ENCODE results near the gene RGS17.
"Not testable (repeated sequence)": the region's sequence is repeated elsewhere in the genome, so short reads cannot be mapped to it uniquely, and the experiment has no call there.

RGS17 gene

DNA sequence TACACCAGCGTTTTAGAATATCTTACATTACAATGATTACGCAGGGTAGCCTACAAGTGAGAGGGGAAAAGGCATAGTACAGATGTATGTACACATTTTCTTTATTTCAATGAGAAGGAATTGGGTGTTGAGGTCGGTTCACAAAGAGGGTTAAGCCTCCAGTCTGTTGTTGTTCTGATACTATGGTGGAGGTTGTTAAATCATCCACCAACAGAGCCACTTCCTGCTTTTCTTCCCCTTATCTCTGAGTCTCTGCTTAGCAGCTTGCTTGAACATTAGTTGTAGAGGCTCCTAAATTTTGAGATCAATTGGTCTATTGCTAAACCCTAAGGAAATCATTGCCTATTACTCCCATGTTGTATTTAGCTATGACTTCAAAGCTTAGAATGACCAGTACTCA is 7.3 kb downstream of the RGS17 start:
- DNase-seq = no peak

DNA sequence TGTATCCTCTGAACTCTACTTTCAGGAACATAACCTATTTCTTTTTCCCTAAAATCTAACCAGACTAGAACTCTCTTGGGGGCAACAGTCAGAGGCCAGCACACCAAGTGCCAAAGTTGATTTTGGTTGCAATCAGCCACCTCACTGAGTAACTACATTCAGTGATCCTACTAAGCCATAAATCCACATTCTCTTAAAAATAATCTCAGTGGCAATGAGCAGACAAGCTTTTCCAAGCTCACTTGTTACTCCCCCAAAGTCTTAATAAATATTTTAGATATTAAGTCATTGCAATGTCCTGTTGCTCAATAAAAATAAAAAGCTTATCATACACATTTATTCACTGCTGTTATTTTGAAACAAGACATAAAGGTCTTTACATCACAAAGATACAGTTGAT is 9.8 kb downstream of the RGS17 start:
- no peak for DNase-seq

DNA sequence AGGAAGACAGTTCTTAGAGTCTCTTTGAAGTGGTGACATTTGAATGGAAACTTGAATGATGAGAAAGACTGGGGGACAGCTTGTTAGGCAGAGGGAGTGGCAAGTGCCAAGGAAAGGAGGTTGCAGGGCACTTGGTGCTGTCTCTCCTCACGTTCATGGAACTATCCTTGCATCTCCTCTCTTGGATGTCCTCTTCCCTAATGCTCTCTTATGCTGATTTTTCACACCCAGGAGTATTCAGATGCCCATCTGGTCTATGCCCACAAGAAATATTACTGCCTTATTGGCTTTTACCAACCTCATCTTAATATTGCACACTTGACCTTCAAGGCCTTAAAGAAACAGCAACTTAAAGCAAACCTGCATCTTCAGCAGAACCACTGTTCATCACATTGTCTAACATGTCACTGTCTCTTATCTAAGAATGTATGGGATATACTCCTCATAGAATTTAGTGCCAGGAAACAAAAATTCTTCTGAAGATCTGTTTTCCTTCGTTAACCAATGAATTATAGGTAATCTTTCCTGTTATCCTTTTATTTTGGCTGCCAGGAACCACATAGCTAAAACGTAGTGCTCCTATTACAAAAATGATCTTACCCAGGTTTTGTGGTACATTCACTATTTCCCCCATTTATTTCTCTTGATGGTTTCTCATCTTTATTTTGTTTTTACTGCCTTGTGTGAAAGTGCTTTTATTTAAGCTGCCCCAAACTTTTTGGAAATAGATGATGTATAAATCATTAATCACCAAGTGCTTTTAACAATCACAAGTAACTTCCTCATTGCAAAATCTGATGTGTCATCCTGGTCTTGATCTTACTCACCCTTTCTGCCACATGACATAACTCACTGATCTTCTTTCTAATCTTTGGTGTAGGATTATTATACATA is 12.8 kb downstream of the RGS17 start:
- no peak for DNase-seq

DNA sequence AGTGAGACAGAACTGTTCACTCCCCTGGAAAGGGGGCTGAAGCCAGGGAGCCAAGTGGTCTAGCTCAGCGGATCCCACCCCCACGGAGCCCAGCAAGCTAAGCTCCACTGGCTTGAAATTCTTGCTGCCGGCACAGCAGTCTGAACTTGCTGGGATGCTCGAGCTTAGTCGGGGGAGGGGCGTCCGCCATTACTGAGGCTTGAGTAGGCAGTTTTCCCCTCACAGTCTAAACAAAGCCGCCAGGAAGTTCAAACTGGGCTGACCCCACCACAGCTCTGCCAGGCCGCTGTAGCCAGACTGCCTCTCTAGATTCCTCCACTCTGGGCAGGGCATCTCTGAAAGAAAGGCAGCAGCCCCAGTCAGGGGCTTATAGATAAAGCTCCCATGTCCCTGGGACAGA is 20.0 kb downstream of the RGS17 start:
- not testable (repeated sequence) for DNase-seq

DNA sequence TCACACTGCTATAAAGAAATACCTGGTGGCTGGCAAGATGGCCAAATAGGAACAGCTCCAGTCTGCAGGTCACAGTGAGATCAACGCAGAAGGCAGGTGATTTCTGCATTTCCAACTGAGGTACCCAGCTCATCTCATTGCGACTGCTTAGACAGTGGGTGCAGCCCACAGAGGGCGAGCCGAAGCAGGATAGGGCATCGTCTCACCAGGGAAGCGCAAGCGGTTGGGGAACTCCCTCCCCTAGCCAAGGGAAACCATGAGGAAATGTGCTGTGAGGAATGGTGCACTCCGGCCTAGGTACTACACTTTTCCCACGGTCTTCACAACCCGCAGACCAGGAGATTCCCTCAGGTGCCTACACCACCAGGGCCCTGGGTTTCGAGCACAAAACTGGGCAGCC is 20.5 kb downstream of the RGS17 start:
- not testable (repeated sequence) for DNase-seq

DNA sequence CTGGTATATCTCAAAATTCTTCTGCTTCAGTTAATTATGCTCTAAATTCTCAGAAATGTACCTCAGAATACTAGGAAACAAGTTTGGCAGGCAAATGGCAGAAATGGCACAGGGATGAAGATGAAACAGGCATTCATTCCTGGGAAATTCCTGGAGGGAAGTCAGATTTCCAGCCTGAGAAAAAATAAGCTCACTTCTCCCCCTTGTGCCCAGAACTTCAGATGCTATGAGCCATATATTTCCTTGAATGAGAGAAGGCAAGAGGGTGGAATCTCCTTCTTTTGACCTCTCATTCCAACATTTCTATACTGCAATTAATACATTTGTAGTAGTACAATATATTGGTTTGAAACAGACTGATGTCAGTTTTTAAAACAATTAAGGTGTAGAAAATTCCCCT is 22.8 kb downstream of the RGS17 start:
- no peak for DNase-seq

DNA sequence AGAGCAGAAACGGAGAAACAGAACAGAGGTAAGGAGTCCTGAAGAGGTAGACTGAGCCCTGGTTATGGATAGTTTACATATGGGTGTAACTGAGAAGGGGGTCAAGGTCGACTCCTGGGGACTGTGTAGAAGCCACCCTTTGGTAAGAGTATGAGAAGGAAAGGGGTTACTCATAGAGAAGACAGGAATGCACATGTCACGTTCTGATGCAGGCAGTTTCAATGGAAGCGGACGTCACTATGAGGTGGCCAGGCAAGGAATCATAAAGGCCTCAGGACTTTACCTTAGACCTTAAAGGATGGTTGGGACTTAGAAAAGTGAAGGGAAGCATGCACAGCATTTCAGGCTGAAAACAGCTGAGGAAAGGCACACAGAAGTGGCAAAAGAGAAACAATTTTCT is 25.1 kb downstream of the RGS17 start:
- no peak for DNase-seq

DNA sequence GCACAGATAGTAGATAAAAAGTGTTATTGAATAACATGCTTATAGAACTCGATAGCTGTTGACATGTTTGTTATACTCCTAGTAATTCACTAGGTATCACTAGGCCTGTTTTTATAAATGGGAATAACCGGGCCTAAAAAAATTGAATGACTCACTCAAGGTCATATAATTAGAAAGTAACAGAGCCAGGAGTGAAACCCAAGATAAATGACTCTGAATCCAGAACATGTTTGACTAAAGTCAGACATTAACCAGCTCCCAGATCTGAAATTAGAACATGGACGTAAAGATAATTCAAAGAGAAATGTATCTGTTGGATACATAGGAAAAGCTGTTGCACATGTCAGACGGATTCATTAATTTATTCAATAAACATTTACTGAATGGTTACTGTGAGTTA is 26.9 kb downstream of the RGS17 start:
- DNase-seq = no peak

DNA sequence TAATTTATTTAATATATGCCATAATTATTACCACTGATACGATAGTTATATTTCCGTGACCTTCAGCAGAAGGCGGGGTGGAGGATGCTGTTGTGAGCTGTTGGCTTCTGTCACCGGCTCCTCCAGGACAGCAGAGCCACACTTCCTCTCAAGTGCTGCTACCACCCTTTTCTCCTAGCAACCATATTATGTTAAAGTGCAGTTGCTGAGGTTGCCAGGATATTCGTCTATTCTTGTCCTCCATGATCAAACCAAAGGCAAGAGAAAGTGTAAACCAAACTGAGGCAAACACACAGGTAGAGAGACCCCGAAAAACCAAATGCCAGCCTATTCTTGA is 27.8 kb downstream of the RGS17 start:
- peak; percentile 16 for DNase-seq

DNA sequence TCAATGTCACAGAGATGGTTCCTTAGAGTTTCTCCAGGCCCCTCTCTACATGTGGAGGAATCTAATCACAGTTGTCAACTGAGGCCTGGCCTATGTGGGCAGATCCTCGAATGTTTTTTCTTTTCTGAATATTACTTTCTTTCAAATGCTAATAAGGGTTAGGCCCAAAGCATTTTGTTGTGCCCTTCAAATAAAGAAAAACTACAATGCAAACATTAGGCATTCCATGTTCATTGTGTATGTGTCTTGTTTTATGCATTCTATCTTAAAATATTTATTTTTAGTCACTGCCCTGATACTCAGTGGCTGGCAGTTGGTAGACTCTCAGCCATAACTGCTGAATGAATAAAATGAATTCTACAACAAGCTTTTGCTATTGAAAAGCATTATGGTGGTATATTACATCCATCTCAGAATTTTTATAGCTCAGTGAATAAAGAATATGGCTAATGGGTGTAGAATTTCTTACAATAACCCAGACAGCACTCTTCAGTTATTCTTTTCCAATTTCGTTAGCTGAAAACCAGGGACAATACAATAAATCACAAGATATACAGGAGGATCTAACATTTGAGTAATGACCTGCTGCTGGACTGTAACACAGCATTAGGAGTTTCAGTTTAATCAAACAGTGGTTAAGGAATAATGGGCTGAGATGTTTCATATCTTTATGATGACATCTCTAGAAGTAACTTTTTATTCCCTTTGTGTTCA is 28.3 kb downstream of the RGS17 start:
- no peak for DNase-seq

DNA sequence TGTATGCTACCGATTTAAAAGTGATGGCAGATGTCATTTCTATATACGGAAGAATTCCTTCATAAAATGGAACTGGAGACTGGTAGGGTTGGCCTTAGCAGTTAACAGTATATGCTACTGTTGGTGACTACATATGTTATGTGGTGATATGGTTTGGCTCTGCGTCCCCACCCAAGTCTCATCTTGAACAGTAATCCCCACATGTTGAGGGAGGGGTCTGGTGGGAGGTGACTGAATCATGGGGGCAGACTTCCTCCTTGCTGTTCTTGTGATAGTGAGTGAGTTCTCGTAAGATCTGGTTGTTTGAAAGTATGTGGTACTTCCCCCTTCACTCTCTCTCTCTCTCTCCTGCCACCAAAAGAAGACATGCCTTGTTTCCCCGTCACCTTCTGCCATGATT is 29.6 kb downstream of the RGS17 start:
- DNase-seq = no peak

DNA sequence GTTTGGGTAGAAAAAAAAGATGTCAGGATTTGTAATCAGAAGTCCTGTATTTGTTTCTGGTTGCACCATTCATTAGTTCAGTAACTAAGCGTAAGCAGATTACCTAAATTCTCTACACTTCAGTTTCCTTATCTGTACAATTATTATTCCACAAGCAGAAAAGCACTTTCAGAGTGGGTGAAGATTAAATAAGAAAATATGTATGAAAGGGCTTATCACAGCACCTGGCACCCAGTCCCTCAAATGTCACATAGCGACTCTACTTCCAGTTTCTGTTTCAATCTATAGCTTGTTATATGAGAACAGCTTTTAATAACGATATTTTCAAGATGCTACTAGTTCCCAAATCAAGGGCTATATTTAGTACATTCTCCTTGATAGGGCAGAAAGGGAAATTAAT is 31.4 kb downstream of the RGS17 start:
- no peak for DNase-seq

DNA sequence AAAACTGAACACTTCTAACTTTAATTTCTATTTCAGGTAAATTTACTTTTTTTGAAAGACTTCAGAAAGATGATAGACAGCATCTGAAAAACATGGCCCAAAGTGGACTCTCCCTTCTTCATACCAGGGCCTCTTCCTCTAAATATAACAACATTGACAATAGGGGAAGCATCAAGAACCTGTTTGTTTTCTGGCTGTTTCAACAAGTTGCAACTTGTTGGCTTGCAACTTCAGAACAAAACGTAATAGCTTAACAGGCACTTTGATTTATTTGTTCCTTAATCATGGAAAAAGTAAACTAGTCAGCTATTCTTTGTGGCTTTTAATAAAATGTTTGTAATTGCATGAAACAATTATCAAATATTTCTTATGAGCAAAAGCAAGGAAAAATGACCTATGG is 34.3 kb downstream of the RGS17 start:
- DNase-seq = no peak

DNA sequence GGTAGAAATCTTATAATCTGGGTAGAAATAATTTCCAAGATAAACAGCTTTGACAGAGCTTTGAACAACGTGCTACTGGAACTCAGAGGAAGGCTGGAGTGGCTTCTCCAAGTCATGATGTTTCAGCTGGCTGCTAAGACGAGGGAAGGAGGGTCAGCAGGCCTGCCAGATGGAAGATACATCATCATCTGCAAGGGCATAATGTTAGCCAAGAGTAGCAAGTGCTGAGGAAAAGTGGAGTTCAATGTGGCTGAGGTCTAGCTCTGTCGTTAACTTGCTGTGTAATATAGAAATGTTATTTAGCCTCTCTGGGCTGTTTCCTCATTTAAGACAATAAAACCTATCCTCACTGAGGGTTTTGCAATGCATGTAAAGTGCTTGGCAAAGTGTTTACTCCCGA is 35.1 kb downstream of the RGS17 start:
- DNase-seq = no peak

DNA sequence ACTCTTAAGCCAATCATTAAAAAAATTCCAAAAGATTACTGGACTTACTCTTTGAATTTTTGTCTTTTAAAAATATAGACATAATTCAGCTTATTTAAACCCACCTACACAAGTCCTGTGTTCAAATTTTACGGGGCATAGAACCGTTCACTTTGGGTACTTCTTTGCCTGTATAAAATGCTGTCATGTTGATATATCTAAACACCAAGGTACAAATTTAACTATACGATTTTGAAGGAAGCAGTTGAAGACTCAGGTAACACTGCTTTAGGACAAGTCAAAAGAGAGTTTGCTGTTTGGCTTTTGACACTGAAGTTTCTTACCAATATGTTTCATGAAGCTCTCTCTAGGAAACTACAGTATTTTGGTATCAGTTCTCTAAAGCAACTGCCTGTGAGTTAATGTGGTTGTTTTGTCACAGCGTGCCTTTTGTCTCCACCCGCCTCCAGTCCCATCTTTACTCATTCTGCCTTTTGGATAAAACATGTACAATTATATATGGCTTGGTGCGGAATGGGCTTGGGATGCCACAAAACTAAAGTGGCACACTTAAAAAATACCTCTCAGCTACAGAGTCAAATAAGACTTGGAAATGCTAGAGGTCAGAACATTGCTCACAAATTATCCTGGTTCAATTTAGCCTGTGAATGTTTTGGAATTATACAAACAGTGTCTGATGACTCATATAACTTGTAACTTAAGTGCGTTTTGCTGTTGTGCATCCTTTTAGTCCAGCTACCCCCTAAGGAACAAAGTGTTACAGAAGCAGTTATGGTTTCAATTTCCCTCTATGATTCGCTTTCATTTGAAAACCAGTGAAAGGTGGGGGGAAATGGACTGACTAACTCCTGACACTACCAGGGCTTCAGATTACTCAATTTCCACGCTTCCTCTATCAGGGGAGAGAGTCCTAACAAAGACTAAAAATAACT is 38.7 kb downstream of the RGS17 start:
- DNase-seq = no peak

DNA sequence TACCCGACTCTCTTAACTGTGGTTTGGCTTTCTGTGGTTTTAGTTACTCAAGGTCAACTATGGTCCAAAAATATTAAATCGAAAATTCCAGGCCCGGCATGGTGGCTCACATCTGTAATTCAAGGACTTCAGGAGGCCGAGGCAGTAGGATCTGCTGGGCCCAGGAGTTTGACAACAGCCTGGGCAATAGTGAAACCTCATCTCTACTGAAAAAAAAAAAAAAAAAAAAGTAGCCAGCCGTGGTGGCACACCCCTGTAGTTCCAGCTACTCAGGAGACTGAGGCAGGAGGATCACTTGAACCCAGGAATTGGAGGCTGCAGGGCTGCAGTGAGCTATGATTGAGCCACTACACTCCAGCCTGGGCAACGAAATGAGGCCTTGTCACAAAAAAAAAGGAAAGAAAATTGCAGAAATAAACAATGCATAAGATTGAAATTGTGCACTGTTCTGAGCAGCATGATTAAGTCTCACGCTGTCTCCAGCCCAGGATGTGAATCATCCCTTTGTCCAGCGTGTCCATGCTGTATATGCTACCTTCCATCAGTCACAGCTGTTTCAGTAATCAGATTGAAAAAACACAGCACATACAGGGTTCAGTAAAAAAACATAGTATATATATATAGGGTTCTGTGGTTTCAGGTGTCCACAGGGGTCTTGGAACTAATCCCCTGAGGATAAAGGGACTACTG is 40.7 kb downstream of the RGS17 start:
- no peak for DNase-seq

DNA sequence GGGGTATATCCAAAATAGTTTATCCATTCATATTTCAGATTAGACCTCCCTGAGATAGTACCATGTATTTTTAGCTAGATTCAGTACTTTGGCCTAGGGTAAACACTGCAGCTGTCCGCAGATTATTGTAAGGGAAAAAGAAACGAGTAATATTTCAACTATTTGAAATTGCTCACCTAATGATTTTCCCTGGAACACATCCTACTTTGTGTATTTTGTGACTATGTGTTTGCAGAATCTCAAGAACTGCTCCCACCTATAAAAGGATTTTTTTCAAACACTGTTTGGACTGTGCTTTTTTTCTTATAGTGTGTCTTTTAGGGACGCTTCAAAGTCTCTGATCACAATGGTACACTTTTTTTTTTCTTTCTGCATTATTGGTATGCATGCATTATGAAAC is 42.3 kb downstream of the RGS17 start:
- no peak for DNase-seq

DNA sequence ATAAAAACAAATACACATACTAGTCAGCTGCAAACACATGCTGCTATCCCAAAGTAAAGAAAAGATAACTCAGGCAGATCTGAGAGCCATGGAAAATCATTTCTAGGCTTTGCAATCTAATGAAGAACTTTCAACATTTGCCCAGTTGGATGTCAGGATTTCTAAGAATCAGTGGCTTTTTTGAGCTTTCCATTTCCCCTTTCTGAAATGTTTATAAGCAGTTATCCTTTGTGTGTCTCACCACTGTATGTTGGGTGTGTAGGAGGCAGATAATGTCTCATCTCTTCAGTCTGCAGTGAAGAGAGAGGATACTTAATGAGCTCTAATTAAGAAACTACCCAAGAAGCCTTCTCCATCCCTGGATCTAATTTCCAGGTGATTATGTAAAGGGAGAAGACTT is 43.6 kb downstream of the RGS17 start:
- DNase-seq = no peak

DNA sequence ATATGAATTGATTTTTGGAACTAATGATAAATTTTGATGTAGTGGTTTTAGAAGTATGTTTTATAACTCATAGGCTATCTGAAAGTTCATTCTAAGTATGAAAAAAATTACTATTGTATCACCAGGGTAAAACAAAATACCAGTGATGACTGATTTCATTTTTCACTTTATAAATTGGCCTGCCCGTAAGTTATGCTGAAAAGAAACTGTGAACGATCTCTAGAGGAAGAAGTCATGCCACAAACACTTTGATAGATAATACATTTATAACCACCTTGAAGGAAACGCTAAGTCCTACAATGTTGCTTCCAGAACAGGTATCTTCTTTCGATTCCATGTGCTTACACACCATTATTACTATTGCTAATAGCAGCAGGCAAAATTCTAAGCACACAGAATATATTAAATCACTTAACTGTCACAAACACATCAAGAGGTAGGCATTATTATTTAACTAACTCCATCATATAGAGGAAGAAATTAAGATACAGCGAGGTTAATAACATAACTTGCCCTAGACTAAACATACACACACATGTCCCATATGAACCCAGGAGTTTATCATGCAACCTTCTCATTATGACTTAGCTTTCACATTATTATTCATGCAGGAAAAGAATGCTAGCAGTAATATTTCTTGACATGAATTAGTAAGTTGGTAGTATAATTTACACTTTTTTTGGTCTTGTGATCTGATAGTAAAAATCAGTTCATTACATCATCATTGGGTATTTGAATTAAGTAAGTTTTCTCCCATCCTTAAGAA is 44.7 kb downstream of the RGS17 start:
- no peak for DNase-seq

DNA sequence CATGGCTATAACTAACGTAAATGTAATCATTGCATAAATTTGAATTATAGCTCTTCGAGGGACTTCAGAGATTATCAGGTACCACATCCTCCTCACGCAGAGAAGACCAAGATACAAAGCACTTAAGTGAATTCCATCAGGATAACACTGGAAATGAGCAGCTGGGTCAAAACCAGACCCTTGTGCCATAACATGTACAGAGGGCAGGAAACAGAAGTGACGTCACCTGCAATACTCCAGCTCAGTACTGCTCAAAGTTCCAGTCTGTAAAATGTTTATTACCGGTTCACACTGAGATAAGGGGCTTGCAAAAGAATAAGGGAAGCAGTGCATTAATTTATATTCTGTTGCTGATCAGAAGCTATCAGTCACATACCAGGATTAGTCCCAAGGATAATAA is 45.8 kb downstream of the RGS17 start:
- DNase-seq = no peak

DNA sequence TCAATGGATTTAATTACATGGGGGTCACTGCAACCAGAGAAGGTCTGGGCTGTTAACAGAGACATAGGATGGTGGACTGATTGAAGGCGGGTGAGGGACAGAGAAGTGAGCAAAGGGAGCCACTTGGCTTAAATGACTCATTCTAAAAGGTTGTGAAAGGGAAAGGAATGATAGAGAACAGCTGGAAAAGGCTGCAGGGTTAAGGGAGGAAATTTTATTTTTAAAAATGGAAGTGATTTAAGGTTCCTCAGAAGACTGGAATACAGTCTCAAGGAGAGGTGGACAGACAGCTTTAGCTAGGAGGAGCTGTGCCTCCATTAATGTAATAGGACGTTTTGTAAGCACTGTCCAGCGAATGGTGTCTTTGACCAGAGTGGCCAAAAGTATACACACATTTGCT is 46.7 kb downstream of the RGS17 start:
- no peak for DNase-seq

DNA sequence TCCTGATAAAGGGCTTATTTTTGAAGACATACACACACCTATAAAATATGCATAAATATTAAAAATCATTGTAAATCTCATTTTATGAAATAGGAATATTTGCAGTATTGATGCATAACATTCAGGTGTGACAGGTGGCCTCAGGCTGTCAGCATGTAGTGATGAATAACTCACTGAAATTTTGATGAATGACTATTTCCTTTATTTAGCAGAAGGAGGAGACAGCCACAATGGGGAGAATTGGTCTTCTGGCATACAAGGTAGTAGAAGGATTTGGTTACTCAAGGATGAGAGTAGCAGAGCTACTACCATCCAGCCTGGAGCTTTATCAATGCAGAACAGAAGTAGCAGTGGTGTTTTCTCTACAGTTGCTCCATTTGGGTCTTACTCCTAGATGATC is 47.2 kb downstream of the RGS17 start:
- no peak for DNase-seq

Data from NCI-H187 treated with DMSO at 0.1 percent for 48 hours (cell line).